ENCODE results near the gene IRS1. TPM values are rescaled to one million over a fixed set of nuclear protein-coding genes. Genes with fewer than 3 reads are reported as not detected.

Gene IRS1
- polyA plus RNA-seq, 1 experiment = 13.0 TPM

DNA sequence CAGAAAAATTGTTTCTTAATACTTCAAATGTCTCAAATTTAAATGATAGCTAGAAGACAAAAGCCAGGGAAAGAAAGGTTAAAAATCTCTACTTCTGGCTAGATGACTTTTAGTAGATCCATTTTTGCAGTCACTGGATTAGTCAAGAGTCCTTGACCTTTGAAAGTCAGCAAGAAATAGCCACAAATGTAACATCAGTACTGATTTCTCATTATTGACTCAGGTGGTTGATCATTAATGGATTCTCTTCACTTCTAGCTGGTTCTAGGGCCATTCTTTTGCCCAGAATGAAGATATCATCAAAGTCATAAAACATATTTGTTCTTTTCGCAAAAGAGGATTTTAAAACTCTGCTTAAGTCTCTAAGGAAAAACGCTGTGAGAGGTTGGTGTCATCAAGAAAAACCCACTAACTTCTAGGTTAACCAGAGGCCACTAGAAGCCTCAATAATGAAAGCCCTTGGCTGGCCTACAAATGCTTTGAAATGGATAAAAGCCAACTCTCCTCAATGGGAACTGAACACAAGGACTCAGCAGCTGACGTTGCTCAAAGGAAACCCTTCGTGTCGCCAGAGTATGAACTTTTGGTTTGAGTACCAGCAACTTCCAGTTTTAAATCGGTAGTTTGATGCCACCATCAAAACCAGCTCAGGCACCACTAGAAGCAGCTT lies 66.3 kb downstream of the IRS1 start:
- DNase-seq (ENCODE audit: low read depth) = no peak
- no peak for TF ChIP-seq CTCF (IDR thresholded peaks at IDR 0.05; ENCODE audit: insufficient read depth, low read depth, low read length)
- POLR2A ChIA-PET = no interaction called here
- 0 out of 2 replicates have a peak, but pooled peaks cover 1% of the 10 kb centered on the region for H3K36me3 ChIP-seq (ENCODE audit: control insufficient read depth, insufficient read depth, low read length)
- CTCF ChIA-PET = no interaction called here
- no peaks in the 10 kb centered on the region for H3K27me3 ChIP-seq (ENCODE audit: control insufficient read depth, insufficient read depth, low read length)
- H3K4me3 ChIP-seq (ENCODE audit: low read depth, low read length) = no peak overlapping the region

- Histone ChIP-seq H3K4me3 (ENCODE audit: low read depth, low read length) (no peak overlapping the region), H3K36me3 (ENCODE audit: control insufficient read depth, insufficient read depth, low read length) (0 out of 2 replicates have a peak, but pooled peaks cover 1% of the 10 kb centered on the region), H3K27me3 (ENCODE audit: control insufficient read depth, insufficient read depth, low read length) (no peaks in the 10 kb centered on the region)
- CTCF ChIA-PET = no interaction called here
- DNase-seq (ENCODE audit: low read depth) = no peak
- TF ChIP-seq CTCF (IDR thresholded peaks at IDR 0.05; ENCODE audit: insufficient read depth, low read depth, low read length) = no peak
- POLR2A ChIA-PET = no interaction called here
These were observed 67.0 kb downstream of the IRS1 start for GRCh38 chr2:226732478-226733188.

DNA sequence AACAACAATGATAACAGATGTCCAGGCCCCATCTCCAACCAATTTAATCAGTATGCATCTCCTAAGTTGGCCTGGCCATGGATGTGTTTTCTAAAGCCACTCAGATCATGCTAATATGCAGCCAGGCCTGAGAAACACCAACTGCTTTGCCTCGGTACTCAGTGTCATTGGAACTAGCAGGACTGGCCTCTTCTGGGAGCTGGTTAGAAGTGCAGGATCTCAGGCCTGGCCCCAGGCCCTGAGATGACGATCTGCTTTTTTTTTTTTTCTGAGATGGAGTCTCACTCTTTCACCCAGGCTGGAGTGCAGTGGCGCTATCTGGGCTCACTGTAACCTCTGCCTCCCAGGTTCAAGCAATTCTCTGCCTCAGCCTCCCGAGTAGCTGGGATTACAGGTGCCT lies 69.1 kb downstream of the IRS1 start:
- no peak for TF ChIP-seq CTCF (IDR thresholded peaks at IDR 0.05; ENCODE audit: insufficient read depth, low read depth, low read length)
- H3K36me3 ChIP-seq (ENCODE audit: control insufficient read depth, insufficient read depth, low read length) = no peaks in the 10 kb centered on the region
- no peak overlapping the region for H3K4me3 ChIP-seq (ENCODE audit: low read depth, low read length)
- ChIA-PET CTCF (interaction anchor here (0.7 to 1.2 kb wide), 4 partner anchors 13 to 944 kb away, joined by 3 to 4 read pairs (median 4); no protein-coding TSS in a partner anchor), POLR2A (no interaction called here)
- no peak for DNase-seq (ENCODE audit: low read depth)
- no peaks in the 10 kb centered on the region for H3K27me3 ChIP-seq (ENCODE audit: control insufficient read depth, insufficient read depth, low read length)

- CTCF ChIA-PET = no interaction called here
- POLR2A ChIA-PET = no interaction called here
- Histone ChIP-seq H3K27me3 (ENCODE audit: control insufficient read depth, insufficient read depth, low read length) (no peaks in the 10 kb centered on the region), H3K4me3 (ENCODE audit: low read depth, low read length) (no peak overlapping the region), H3K36me3 (ENCODE audit: control insufficient read depth, insufficient read depth, low read length) (no peaks in the 10 kb centered on the region; the same call in 1 of the 2 replicates)
- no peak for TF ChIP-seq CTCF (IDR thresholded peaks at IDR 0.05; ENCODE audit: insufficient read depth, low read depth, low read length)
- DNase-seq (ENCODE audit: low read depth) = no peak
These were observed 70.6 kb downstream of the IRS1 start for GRCh38 chr2:226728996-226729395.

DNA sequence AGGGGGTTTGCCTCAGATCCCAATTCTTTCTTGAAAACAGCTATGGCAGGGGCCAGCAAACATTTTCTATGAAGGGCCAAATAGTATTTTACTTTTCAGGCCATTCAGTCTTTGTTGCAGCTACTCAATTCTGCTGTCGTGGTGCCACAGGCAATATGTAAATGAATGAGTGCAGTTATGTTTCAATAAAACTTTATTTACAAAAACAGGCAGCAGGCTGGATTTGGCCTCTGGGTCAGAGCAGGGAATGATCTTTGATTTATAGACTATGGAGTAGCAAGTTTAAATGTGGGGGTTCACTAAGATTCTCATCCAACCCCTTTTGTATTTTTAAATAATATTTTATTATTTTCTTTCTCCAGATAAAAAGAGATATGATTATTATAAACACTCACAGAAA lies 72.4 kb downstream of the IRS1 start:
- no peak for TF ChIP-seq CTCF (IDR thresholded peaks at IDR 0.05; ENCODE audit: insufficient read depth, low read depth, low read length)
- Histone ChIP-seq H3K27me3 (ENCODE audit: control insufficient read depth, insufficient read depth, low read length) (no peaks in the 10 kb centered on the region), H3K4me3 (ENCODE audit: low read depth, low read length) (no peak overlapping the region), H3K36me3 (ENCODE audit: control insufficient read depth, insufficient read depth, low read length) (no peaks in the 10 kb centered on the region; the same call in 1 of the 2 replicates)
- DNase-seq (ENCODE audit: low read depth) = no peak
- POLR2A ChIA-PET = no interaction called here
- CTCF ChIA-PET = interaction anchor here (0.6 kb wide), 1 partner anchor 11 kb away, joined by 3 read pairs; no protein-coding TSS in a partner anchor
